CD4-positive, alpha-beta T cell treated with Interleukin-2 at 100 ng/mL for 4 hours (primary cell): ENCODE measurements around the gene GPR32.
"Not testable (repeated sequence)": the region's sequence is repeated elsewhere in the genome, so short reads cannot be mapped to it uniquely, and the experiment has no call there.

Experiments
- DNase-seq: peaks from one replicate; pipeline ENCODE4 v3.0.0-alpha.2; 2020; ENCODE audit warnings: low spot score

GPR32 gene

GRCh38 chr19:50770164-50770563, at the start of gene GPR32:
GPR32 (plus strand) TSS chr19:50770464; CDS start chr19:50770601, 137 bp downstream.
- not testable (repeated sequence) for DNase-seq

GRCh38 chr19:50720921-50721381, 49.3 kb upstream of the GPR32 start:
- no peak for DNase-seq

- no peak for DNase-seq
Observed at GRCh38 chr19:50721441-50722137, 48.7 kb upstream of the GPR32 start.

GRCh38 chr19:50722201-50723013, 47.9 kb upstream of the GPR32 start:
- no peak for DNase-seq

GRCh38 chr19:50723069-50723468, 47.2 kb upstream of the GPR32 start, which contains the start of gene CLEC11A:
CLEC11A (plus strand) TSS chr19:50723364; CDS start chr19:50723526, 162 bp downstream.
- DNase-seq = no peak

- no peak for DNase-seq
Observed at GRCh38 chr19:50723735-50724521, 46.3 kb upstream of the GPR32 start.

GRCh38 chr19:50724522-50725217, 45.6 kb upstream of the GPR32 start:
- DNase-seq = peak; percentile 91

- DNase-seq = no peak
Observed at GRCh38 chr19:50725218-50725910, 44.9 kb upstream of the GPR32 start.

GRCh38 chr19:50725911-50726230, 44.4 kb upstream of the GPR32 start:
- no peak for DNase-seq

GRCh38 chr19:50728084-50728737, 42.1 kb upstream of the GPR32 start:
- peak; percentile 50 for DNase-seq

GRCh38 chr19:50729894-50730293, 40.4 kb upstream of the GPR32 start:
- no peak for DNase-seq

- no peak for DNase-seq
Observed at GRCh38 chr19:50735869-50736268, 34.4 kb upstream of the GPR32 start.

GRCh38 chr19:50736338-50736737, 33.9 kb upstream of the GPR32 start:
- no peak for DNase-seq

GRCh38 chr19:50739132-50739913, 30.9 kb upstream of the GPR32 start:
- DNase-seq = no peak

- DNase-seq = no peak
Observed at GRCh38 chr19:50739914-50740426, 30.3 kb upstream of the GPR32 start.

- DNase-seq = no peak
Observed at GRCh38 chr19:50741179-50741933, 28.9 kb upstream of the GPR32 start.

GRCh38 chr19:50743537-50743936, 26.7 kb upstream of the GPR32 start:
- no peak for DNase-seq

- no peak for DNase-seq
Observed at GRCh38 chr19:50745221-50745620, 25.0 kb upstream of the GPR32 start.

- not testable (repeated sequence) for DNase-seq
Observed at GRCh38 chr19:50747141-50747540, 23.1 kb upstream of the GPR32 start.
